NT2/D1 (cell line): Measurements from ENCODE around the gene FAM169A.

Source experiments
- SUZ12 ChIP-seq: IDR thresholded peaks from 2 replicates; pipeline ENCODE4 v1.6.1; 2011; ENCODE audit not compliant: insufficient read length, insufficient read depth; ENCODE audit errors: extremely low read depth
- YY1 ChIP-seq: IDR thresholded peaks from 2 replicates; pipeline ENCODE4 v1.6.1; 2011; ENCODE audit not compliant: insufficient read length, insufficient read depth
- ZNF274 ChIP-seq: IDR thresholded peaks from 2 replicates; pipeline ENCODE4 v1.6.1; 2011; ENCODE audit warnings: mild to moderate bottlenecking, low read depth, low read length

DNA sequence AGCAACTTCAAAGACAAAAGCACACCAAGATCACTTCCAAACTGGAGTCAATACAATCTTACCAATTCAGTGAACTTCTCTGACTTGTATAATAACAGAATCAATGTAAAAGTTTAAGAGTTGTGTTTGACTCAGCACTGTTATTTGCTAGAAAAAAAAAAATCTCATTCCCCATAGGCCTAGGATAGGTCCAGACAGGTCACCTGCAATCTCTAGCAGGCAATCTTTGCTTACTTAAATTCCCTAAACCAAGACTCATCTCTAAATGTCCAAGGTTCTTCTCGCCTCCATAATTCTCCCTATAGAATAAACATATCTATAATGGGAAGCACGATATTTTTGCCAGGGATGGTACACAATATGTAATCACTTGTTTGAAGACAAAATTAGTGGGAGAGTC is 2.5 kb downstream of the FAM169A start:
- TF ChIP-seq ZNF274 (no peak), YY1 (no peak), SUZ12 (no peak)
